Upper lobe of left lung (tissue), 4 donors: ENCODE data around the gene PDE4B.

Experiments used
- CTCF ChIP-seq, 6 experiments: fragments of 450-650 bp in 4 of 6; fragments of 200-600 bp in 2 of 6; sonication (generic) in 2 of 6; IDR thresholded peaks; one replicate each; pipeline ENCODE4 v1.5.1; 2016 to 2019; ENCODE audit warnings: antibody characterized with exemption in 6 of 6
- POLR2A ChIP-seq, 4 donors: fragments of 450-650 bp; IDR thresholded peaks; one replicate each; pipeline ENCODE4 v1.5.1; 2016 to 2017; ENCODE audit warnings: antibody characterized with exemption in 4 of 4, mild to moderate bottlenecking in 2 of 4

DNA sequence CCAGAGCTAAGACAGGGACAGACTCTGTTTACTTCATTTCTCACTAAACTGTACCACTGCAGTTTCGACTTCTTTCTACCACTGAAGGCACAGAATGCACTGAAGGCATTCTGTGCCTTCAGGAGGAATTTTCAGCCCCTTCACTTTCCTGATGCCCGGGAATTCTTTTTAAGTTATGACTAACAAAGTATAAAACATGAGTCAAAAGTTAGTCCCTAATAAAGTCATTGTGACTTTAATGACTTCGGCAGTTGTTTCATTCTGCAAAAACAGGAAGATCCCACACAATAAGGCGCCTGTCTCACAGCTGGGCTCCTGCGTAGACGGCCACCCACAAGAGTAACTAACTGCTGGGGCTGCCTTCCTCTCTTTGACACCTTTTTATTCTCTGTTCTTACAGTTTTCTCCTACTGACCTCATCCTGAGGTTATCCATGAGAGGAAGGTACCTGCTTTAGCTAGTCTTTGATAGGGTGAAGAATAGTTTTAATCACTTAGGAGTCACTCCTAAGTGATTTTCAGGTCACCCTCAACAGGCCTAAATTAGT is 557.4 kb downstream of the PDE4B start:
- TF ChIP-seq POLR2A (IDR thresholded peaks at IDR 0.05) (no peak), CTCF (IDR thresholded peaks at IDR 0.05) (no peak)
